Endothelial cell of umbilical vein (primary cell): ENCODE data around the gene DNAH6. TPM values are rescaled to one million over a fixed set of nuclear protein-coding genes. Genes with fewer than 3 reads are reported as not detected.
"Not testable (repeated sequence)": the region's sequence is repeated elsewhere in the genome, so short reads cannot be mapped to it uniquely, and the experiment has no call there.

ENCODE experiments used
- BruUV-seq: library from RNA; stranded (reverse); fragments of 400-500 nt; replicated peaks from 2 replicates; lab custom pipeline; 2021; lab: Mats Ljungman, UMichigan
- CTCF ChIA-PET: fragments of 300-600, 350-600 bp; sonication (Branson Sonifier 250); formaldehyde crosslinking; loops from one replicate; lab custom pipeline; 2021; ENCODE audit warnings: antibody characterized with exemption, inconsistent platforms; lab: Charles Lee
- POLR2A ChIA-PET: fragments of 300-600, 350-600 bp; sonication (Branson Sonifier 250); formaldehyde crosslinking; loops from one replicate; lab custom pipeline; 2021; ENCODE audit warnings: antibody characterized with exemption, inconsistent platforms; lab: Charles Lee
- DNase-seq: peaks from one replicate; pipeline ENCODE4 v3.0.0-alpha.2; 2011; ENCODE audit warnings: low read depth, low spot score
- FAIRE-seq: peaks from 2 replicates; lab custom pipeline; 2011; peaks lifted over from hg19 to GRCh38; lab: Jason Lieb, UNC
- H2AFZ ChIP-seq: 2 replicates; pipeline ENCODE4 v1.6.0; 2012; ENCODE audit warnings: low read depth, low read length, control low read depth, inconsistent platforms
- H3K27ac ChIP-seq: 2 replicates; pipeline ENCODE4 v1.5.1; 2011; ENCODE audit warnings: low read depth, mild to moderate bottlenecking, control low read depth, low read length, moderate library complexity; ENCODE audit not compliant: insufficient read depth
- H3K27me3 ChIP-seq, 2 experiments: 2 replicates each; pipeline versions ENCODE4 v1.6.0 to v1.6.1; 2011; ENCODE audit warnings: low read length in 2 of 2, mixed read lengths in 1 of 2; ENCODE audit not compliant: control insufficient read depth in 2 of 2, insufficient read depth in 2 of 2
- H3K36me3 ChIP-seq, 2 experiments: 2 replicates in 1 of 2; 3 replicates in 1 of 2; pipeline ENCODE4 v1.5.1; 2011; ENCODE audit warnings: low read length in 2 of 2, mild to moderate bottlenecking in 1 of 2, moderate library complexity in 1 of 2; ENCODE audit not compliant: control insufficient read depth in 2 of 2, insufficient read depth in 2 of 2; ENCODE audit errors: extremely low read depth in 1 of 2
- H3K4me1 ChIP-seq: 3 replicates; pipeline ENCODE4 v1.5.1; 2011; ENCODE audit warnings: mild to moderate bottlenecking, low read length; ENCODE audit not compliant: control insufficient read depth, insufficient read depth; ENCODE audit errors: extremely low read depth
- H3K4me2 ChIP-seq: 2 replicates; pipeline ENCODE4 v1.6.1; 2011; ENCODE audit warnings: low read length, control low read depth, mixed read lengths; ENCODE audit not compliant: insufficient read depth
- H3K4me3 ChIP-seq, 3 experiments: fragments of 200-600 bp in 1 of 3; sonication (generic), shearing (Covaris generic) in 1 of 3; replicated peaks in 1 of 3; 2 replicates each; pipeline ENCODE4 v1.5.1; 2011 to 2016; ENCODE audit warnings: control low read depth in 3 of 3, low read length in 3 of 3, mild to moderate bottlenecking in 2 of 3, inconsistent platforms in 1 of 3, low read depth in 1 of 3, moderate library complexity in 1 of 3; ENCODE audit not compliant: insufficient read depth in 1 of 3
- H3K79me2 ChIP-seq: 2 replicates; pipeline ENCODE4 v1.6.0; 2012; ENCODE audit warnings: low read length, inconsistent platforms; ENCODE audit not compliant: control insufficient read depth, insufficient read depth
- H3K9ac ChIP-seq: replicated peaks from 2 replicates; pipeline ENCODE3; 2011; ENCODE audit warnings: low read length, control low read depth; ENCODE audit not compliant: insufficient read depth; ENCODE audit errors: extremely low read depth
- H3K9me1 ChIP-seq: replicated peaks from 3 replicates; pipeline ENCODE4 v1.6.0; 2011; ENCODE audit warnings: mild to moderate bottlenecking, low read length; ENCODE audit not compliant: control insufficient read depth, insufficient read depth; ENCODE audit errors: extremely low read depth
- H3K9me3 ChIP-seq: replicated peaks from 2 replicates; pipeline ENCODE4 v1.5.1; 2012; ENCODE audit warnings: low read length, inconsistent platforms; ENCODE audit not compliant: control insufficient read depth, insufficient read depth
- H4K20me1 ChIP-seq: replicated peaks from 2 replicates; pipeline ENCODE3; 2011; ENCODE audit warnings: mild to moderate bottlenecking, low read length; ENCODE audit not compliant: control insufficient read depth, insufficient read depth; ENCODE audit errors: extremely low read depth
- EZH2 ChIP-seq: IDR thresholded peaks from 2 replicates; pipeline ENCODE4 v1.6.1; 2012; ENCODE audit warnings: borderline replicate concordance, low read depth, mild to moderate bottlenecking, moderate library complexity, low read length, inconsistent platforms; ENCODE audit not compliant: severe bottlenecking
- FOS ChIP-seq: IDR thresholded peaks from 2 replicates; pipeline ENCODE4 v1.6.1; 2011; ENCODE audit warnings: mild to moderate bottlenecking, low read length, moderate library complexity, borderline replicate concordance; ENCODE audit not compliant: insufficient read depth
- GATA2 ChIP-seq: IDR thresholded peaks from 2 replicates; pipeline ENCODE4 v1.7.0; 2011; ENCODE audit warnings: low read depth, mild to moderate bottlenecking, moderate library complexity, mixed read lengths, low read length; ENCODE audit not compliant: insufficient read length, insufficient read depth
- JUN ChIP-seq: IDR thresholded peaks from 2 replicates; pipeline ENCODE4 v1.6.1; 2011; ENCODE audit warnings: borderline replicate concordance, low read depth; ENCODE audit not compliant: insufficient read length, insufficient read depth
- MYC ChIP-seq: IDR thresholded peaks from one replicate; pipeline ENCODE4 v1.6.1; 2011; ENCODE audit warnings: mild to moderate bottlenecking, low read depth, low read length
- POLR2A ChIP-seq: IDR thresholded peaks from 2 replicates; pipeline ENCODE4 v1.6.1; 2012; ENCODE audit warnings: low read depth, mild to moderate bottlenecking, control low read depth, low read length
- POLR2AphosphoS5 ChIP-seq: IDR thresholded peaks from 2 replicates; pipeline ENCODE4 v1.6.1; 2012; ENCODE audit warnings: low read depth, mild to moderate bottlenecking, control low read depth, low read length, moderate library complexity; ENCODE audit not compliant: insufficient read depth
- dilution Hi-C: fragments of 300-500 bp; cut with MboI; formaldehyde crosslinking; loops from one replicate; pipeline ENCODE4 v1.15.0; 2019; ENCODE audit warnings: low sequenced_read_pairs; ENCODE audit not compliant: extremely low pct_ligation_motif_present
- intact Hi-C: fragments of 100-400 bp; cut with micrococcal nuclease; formaldehyde crosslinking; loops from one replicate; pipeline ENCODE4 v1.10.0; 2022
- polyA plus RNA-seq, 4 experiments: library from polyadenylated mRNA; depleted of rRNA in 3 of 4; stranded (reverse) in 3 of 4; unstranded in 1 of 4; fragments of >200 nt; gene quantifications; 2 replicates each; pipeline versions ENCODE4 v1.2.1 to v1.2.3, GENCODE V29; 2011 to 2012; ENCODE audit warnings: missing spikeins in 1 of 4
- total RNA-seq: library from RNA; stranded (reverse); gene quantifications from 2 replicates; pipeline ENCODE4 v1.2.3, GENCODE V29; 2021
- TF ChIP-seq, protein P1 (sequence below): IDR thresholded peaks from 2 replicates; pipeline ENCODE4 v1.6.1; 2011; ENCODE audit not compliant: insufficient read depth, insufficient read length
- TF ChIP-seq, protein P2 (sequence below), 2 donors: IDR thresholded peaks; 1 replicate in 1 of 2; 2 replicates in 1 of 2; pipeline ENCODE4 v1.5.1; 2011; ENCODE audit warnings: low read length in 2 of 2, mild to moderate bottlenecking in 2 of 2, moderate library complexity in 2 of 2, control low read depth in 1 of 2, inconsistent platforms in 1 of 2, low read depth in 1 of 2; ENCODE audit not compliant: insufficient read depth in 1 of 2; ENCODE audit errors: extremely low read depth in 1 of 2

DNAH6 gene
- total and polyA plus RNA-seq, 2 donors (not counting 3 experiments of a cell fraction or from before 2014, with no cell fraction given) = 0.24 TPM; not detected in 1

DNA sequence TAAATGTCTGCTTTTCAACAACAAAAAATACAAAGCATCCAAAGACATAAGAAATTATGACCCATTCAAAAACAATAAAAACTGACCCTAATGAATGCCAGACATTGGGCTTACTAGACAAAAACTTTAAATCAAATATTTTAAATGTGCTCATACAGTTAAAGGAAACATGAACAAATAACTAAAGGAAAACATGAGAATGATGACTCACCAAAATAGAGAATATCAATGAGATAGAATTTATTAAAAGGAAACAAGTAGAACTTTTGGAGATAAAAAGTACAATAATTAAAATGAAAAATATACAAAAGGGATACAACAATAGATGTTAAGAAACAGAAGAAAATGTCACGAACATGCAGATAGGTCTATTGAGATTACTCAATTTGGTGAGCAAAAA, 254.0 kb downstream of the DNAH6 start:
- CTCF ChIA-PET = interaction anchor here (1.3 to 1.6 kb wide), 2 partner anchors 92 to 112 kb away, joined by 3 to 4 read pairs; no protein-coding TSS in a partner anchor

DNA sequence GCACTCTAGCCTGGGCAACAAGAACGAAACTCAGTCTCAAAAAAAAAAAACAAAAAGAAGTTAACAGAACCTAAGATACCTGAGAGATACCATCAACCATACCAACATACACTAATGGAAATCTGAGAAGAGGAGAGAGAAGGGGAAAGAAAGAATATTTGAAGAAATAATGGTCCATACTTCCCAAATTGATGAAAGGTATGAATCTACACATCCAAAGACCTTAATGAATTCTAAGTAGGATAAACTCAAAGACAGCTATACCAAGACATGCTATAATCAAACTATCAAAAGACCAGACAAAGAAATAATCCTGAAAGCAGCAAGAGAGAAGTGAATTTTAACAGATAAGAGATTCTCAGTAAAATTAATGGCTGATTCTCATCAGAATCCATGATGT, 255.0 kb downstream of the DNAH6 start:
- Histone ChIP-seq H4K20me1 (no peaks in the 10 kb centered on the region), H3K36me3 (no peaks in the 10 kb centered on the region), H3K4me3 (no peak overlapping the region), H3K4me1 (no peaks in the 10 kb centered on the region), H3K9me1 (no peaks in the 10 kb centered on the region), H3K79me2 (no peaks in the 10 kb centered on the region), H2AFZ (no peak overlapping the region), H3K27me3 (peaks cover 0 to 2% of the 10 kb centered on the region in 2 experiments), H3K9me3 (no peaks in the 10 kb centered on the region), H3K27ac (no peak overlapping the region), H3K9ac (no peak overlapping the region), H3K4me2 (no peak overlapping the region)
- DNase-seq (no peak), FAIRE-seq (no peak)
- POLR2A ChIA-PET = no interaction called here
- CTCF ChIA-PET = no interaction called here
- TF ChIP-seq EZH2 = no peak
- TF ChIP-seq POLR2AphosphoS5 = no peak
- TF ChIP-seq FOS = no peak
- TF ChIP-seq, protein P1, sequence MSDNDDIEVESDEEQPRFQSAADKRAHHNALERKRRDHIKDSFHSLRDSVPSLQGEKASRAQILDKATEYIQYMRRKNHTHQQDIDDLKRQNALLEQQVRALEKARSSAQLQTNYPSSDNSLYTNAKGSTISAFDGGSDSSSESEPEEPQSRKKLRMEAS = no peak
- no peak for TF ChIP-seq GATA2
- TF ChIP-seq JUN = no peak
- no peak for TF ChIP-seq MYC
- TF ChIP-seq POLR2A = no peak
- TF ChIP-seq, protein P2, sequence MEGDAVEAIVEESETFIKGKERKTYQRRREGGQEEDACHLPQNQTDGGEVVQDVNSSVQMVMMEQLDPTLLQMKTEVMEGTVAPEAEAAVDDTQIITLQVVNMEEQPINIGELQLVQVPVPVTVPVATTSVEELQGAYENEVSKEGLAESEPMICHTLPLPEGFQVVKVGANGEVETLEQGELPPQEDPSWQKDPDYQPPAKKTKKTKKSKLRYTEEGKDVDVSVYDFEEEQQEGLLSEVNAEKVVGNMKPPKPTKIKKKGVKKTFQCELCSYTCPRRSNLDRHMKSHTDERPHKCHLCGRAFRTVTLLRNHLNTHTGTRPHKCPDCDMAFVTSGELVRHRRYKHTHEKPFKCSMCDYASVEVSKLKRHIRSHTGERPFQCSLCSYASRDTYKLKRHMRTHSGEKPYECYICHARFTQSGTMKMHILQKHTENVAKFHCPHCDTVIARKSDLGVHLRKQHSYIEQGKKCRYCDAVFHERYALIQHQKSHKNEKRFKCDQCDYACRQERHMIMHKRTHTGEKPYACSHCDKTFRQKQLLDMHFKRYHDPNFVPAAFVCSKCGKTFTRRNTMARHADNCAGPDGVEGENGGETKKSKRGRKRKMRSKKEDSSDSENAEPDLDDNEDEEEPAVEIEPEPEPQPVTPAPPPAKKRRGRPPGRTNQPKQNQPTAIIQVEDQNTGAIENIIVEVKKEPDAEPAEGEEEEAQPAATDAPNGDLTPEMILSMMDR (IDR thresholded peaks at IDR 0.05; ENCODE audit: extremely low read depth in 1 of 2, insufficient read depth in 1 of 2, low read depth in 1 of 2, low read length in 2 of 2) = no peak
- intact Hi-C loops = no loop called here
- dilution Hi-C loops = no loop called here
- BruUV-seq = no TSS peak

More for the DNA sequence above, 254.0 kb downstream of the DNAH6 start:
- H3K4me3 ChIP-seq = no peak overlapping the region
- H3K27ac ChIP-seq = no peak overlapping the region
- POLR2A ChIA-PET = no interaction called here
- no peaks in the 10 kb centered on the region for H3K4me1 ChIP-seq
- dilution Hi-C loops (no loop called here), intact Hi-C loops (no loop called here)
- H3K9me1 ChIP-seq = no peaks in the 10 kb centered on the region
- H3K79me2 ChIP-seq = no peaks in the 10 kb centered on the region
- no TSS peak for BruUV-seq
- no peaks in the 10 kb centered on the region for H3K36me3 ChIP-seq
- TF ChIP-seq JUN (peak; percentile 17), POLR2AphosphoS5 (no peak)
- peaks cover 2 to 4% of the 10 kb centered on the region in 2 experiments for H3K27me3 ChIP-seq
- FAIRE-seq (no peak), DNase-seq (no peak)
- H3K9me3 ChIP-seq = no peaks in the 10 kb centered on the region
- no peak overlapping the region for H3K9ac ChIP-seq
- no peaks in the 10 kb centered on the region for H4K20me1 ChIP-seq
- H2AFZ ChIP-seq = no peak overlapping the region
- no peak overlapping the region for H3K4me2 ChIP-seq

DNA sequence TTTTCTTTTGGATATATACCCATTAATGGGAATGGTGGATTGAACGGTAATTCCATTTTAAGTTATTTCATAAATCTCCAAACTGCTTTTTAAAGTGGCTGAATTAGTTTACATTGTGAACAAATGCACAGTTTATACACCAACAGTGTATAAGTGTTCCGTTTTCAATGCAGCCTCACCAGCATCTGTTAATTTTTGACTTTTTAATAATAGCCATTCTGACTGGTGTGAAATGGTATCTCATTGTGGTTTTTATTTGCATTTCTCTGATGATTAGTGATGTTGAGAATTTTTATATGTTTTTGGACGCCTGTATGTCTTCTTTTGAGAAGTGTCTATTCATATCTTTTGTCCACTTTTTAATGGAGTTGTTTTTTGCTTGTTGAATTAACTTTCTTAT, 257.3 kb downstream of the DNAH6 start:
- H3K79me2 ChIP-seq, H3K4me3 ChIP-seq, H3K9me3 ChIP-seq, H3K9me1 ChIP-seq, BruUV-seq, POLR2A ChIA-PET, H3K27me3 ChIP-seq, DNase-seq, H3K27ac ChIP-seq, H2AFZ ChIP-seq, H3K36me3 ChIP-seq, CTCF ChIA-PET, H3K4me2 ChIP-seq, H3K9ac ChIP-seq, H3K4me1 ChIP-seq, dilution Hi-C loops, H4K20me1 ChIP-seq, intact Hi-C loops, FAIRE-seq: not testable (repeated sequence)
